Spleen (tissue), 7 donors: ENCODE measurements around the gene BSND.

Experiments used
- CTCF ChIP-seq, 11 experiments: fragments of 200-600 bp in 7 of 11; fragments of 450-650 bp in 4 of 11; sonication (generic) in 4 of 11; IDR thresholded peaks in 8 of 11; conservative IDR thresholded peaks in 3 of 11; 1 replicate in 7 of 11; 2 replicates in 4 of 11; pipeline versions ENCODE4 v1.4.0 to v1.8.0; 2016 to 2021; ENCODE audit warnings: antibody characterized with exemption in 11 of 11, inconsistent platforms in 4 of 11, mild to moderate bottlenecking in 1 of 11
- POLR2A ChIP-seq, 3 donors: fragments of 450-650 bp; IDR thresholded peaks; one replicate each; pipeline ENCODE4 v1.5.1; 2017; ENCODE audit warnings: antibody characterized with exemption in 3 of 3, mild to moderate bottlenecking in 1 of 3
- POLR2AphosphoS5 ChIP-seq, 3 donors: sonication (generic); formaldehyde crosslinking; IDR thresholded peaks; one replicate each; pipeline ENCODE4 v1.5.1; 2017; ENCODE audit warnings: antibody characterized with exemption in 3 of 3
- donor health status: DM: no; HTN: no; CAD: no; lungs with moderate emphysema.
- donor health status: DM: no; HTN: no; CAD: no.
- donor health status: DM: no; HTN: no; CAD: no.

- TF ChIP-seq CTCF (IDR thresholded peaks at IDR 0.05 in 8 of 11, conservative IDR thresholded peaks at IDR 0.05 in 3 of 11): peak in 5 of 11 experiments; percentile 20 to 53 (median 36)
- TF ChIP-seq POLR2AphosphoS5 (IDR thresholded peaks at IDR 0.05): no peak
- TF ChIP-seq POLR2A (IDR thresholded peaks at IDR 0.05): no peak
Observed at GRCh38 chr1:55035904-55036303, 37.2 kb downstream of the BSND start.
